Gastroesophageal sphincter (tissue), 3 donors: ENCODE data around the gene KLHL5.

Experiments used
- CTCF ChIP-seq, 4 experiments: fragments of 200-600 bp in 2 of 4; fragments of 450-650 bp in 2 of 4; sonication (generic) in 1 of 4; IDR thresholded peaks; one replicate each; pipeline ENCODE4 v1.5.1; 2017 to 2019; ENCODE audit warnings: antibody characterized with exemption in 4 of 4, mild to moderate bottlenecking in 2 of 4, moderate library complexity in 2 of 4
- EP300 ChIP-seq: sonication (generic); formaldehyde crosslinking; IDR thresholded peaks from one replicate; pipeline ENCODE4 v1.6.1; 2017; ENCODE audit warnings: antibody characterized with exemption, mild to moderate bottlenecking
- POLR2A ChIP-seq, 2 donors: fragments of 450-650 bp; IDR thresholded peaks; one replicate each; pipeline ENCODE4 v1.6.1; 2017; ENCODE audit warnings: antibody characterized with exemption in 2 of 2, mild to moderate bottlenecking in 2 of 2, moderate library complexity in 1 of 2
- POLR2AphosphoS5 ChIP-seq: sonication (generic); formaldehyde crosslinking; IDR thresholded peaks from one replicate; pipeline ENCODE4 v1.6.1; 2017; ENCODE audit warnings: antibody characterized with exemption

DNA sequence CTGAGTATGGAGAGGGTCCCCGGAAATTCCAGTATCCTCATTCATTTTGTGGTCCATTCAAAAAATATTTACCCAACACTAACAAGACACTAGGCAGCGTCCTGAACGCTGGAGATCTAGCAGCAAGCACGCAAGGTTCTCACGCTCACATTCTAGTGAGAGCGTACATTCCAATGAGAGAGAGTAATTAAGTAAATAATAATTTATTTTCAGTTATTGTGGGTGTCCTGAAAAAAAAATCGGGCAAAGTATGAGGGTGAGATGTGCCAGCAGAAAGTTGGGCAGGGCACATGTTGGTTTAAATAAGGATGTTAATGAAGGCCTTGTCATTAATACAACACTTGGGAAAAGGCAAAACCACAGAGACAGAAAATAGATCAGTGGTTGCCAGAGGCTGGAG, 25.9 kb upstream of the KLHL5 start:
- TF ChIP-seq CTCF (IDR thresholded peaks at IDR 0.05) (no peak), POLR2AphosphoS5 (no peak), POLR2A (IDR thresholded peaks at IDR 0.05) (no peak), EP300 (no peak)
